HCT116 (cell line): ENCODE data around the gene KLHDC7B. TPM values are rescaled to one million over a fixed set of nuclear protein-coding genes. Genes with fewer than 3 reads are reported as not detected.

Source experiments
- ATAC-seq: fragments of 200-7000 bp; cut with Tn5 transposase; 2 replicates; pipeline ENCODE4 v1.9.1; 2020; ENCODE audit warnings: mild to moderate bottlenecking, moderate library complexity
- BruUV-seq: library from RNA; stranded (reverse); fragments of 400-500 nt; replicated peaks from 2 replicates; lab custom pipeline; 2021; lab: Mats Ljungman, UMichigan
- CTCF ChIA-PET: fragments of 300-600 bp; sonication (Branson Sonifier 250); formaldehyde crosslinking; loops from one replicate; lab custom pipeline; 2021; ENCODE audit warnings: antibody characterized with exemption; lab: Charles Lee
- POLR2A ChIA-PET: fragments of 300-600, 350-600 bp; sonication (Branson Sonifier 250); formaldehyde crosslinking; loops from one replicate; lab custom pipeline; 2021; ENCODE audit warnings: antibody characterized with exemption; lab: Charles Lee
- RAD21 ChIA-PET, 2 experiments: fragments of 300-600 bp; sonication (Branson Sonifier 250); formaldehyde crosslinking; loops; one replicate each; lab custom pipeline; 2023; ENCODE audit warnings: low total read pairs in 2 of 2; ENCODE audit not compliant: uncharacterized antibody in 2 of 2, unreplicated experiment in 2 of 2, low non-redundant PET in 1 of 2; lab: Charles Lee
- DNase-seq: peaks from one replicate; pipeline ENCODE4 v3.0.0-alpha.2; 2010; ENCODE audit warnings: low read depth, low spot score
- H2AFZ ChIP-seq: fragments of 200-600 bp; shearing (Covaris generic), sonication (generic); 2 replicates; pipeline ENCODE4 v1.6.1; 2017; ENCODE audit warnings: low read depth, mixed run types, mixed read lengths, antibody characterized with exemption, low read length; ENCODE audit not compliant: poor library complexity, severe bottlenecking
- H3K27ac ChIP-seq: 2 replicates; pipeline ENCODE4 v1.5.1; 2012; ENCODE audit warnings: low read depth, low read length
- H3K27me3 ChIP-seq: fragments of 200-600 bp; sonication (generic); 2 replicates; pipeline ENCODE4 v1.6.1; 2016; ENCODE audit warnings: mixed run types, low read length, mixed read lengths; ENCODE audit not compliant: insufficient read depth
- H3K36me3 ChIP-seq, 2 experiments: fragments of 200-500 bp in 1 of 2; fragments of 200-600 bp in 1 of 2; sonication (Bioruptor generic) in 1 of 2; sonication (generic) in 1 of 2; 2 replicates each; pipeline versions ENCODE4 v1.5.1 to v1.6.1; 2014 to 2016; ENCODE audit warnings: low read length in 2 of 2, inconsistent platforms in 1 of 2, mixed read lengths in 1 of 2, mixed run types in 1 of 2; ENCODE audit not compliant: insufficient read depth in 2 of 2, control insufficient read depth in 1 of 2
- H3K4me1 ChIP-seq, 2 experiments: fragments of 200-600 bp in 1 of 2; sonication (generic) in 1 of 2; 2 replicates each; pipeline versions ENCODE4 v1.5.1 to v1.6.1; 2012 to 2017; ENCODE audit warnings: low read length in 2 of 2, inconsistent platforms in 1 of 2, mild to moderate bottlenecking in 1 of 2, mixed read lengths in 1 of 2, mixed run types in 1 of 2, moderate library complexity in 1 of 2; ENCODE audit not compliant: insufficient read depth in 2 of 2, control insufficient read depth in 1 of 2
- H3K4me2 ChIP-seq: fragments of 200-600 bp; sonication (generic); 2 replicates; pipeline ENCODE4 v1.6.1; 2017; ENCODE audit warnings: mixed run types, low read length, mixed read lengths
- H3K4me3 ChIP-seq, 2 experiments: fragments of 200-600 bp in 1 of 2; sonication (generic) in 1 of 2; replicated peaks in 1 of 2; 2 replicates each; pipeline ENCODE4 v1.5.1; 2011 to 2016; ENCODE audit warnings: low read length in 2 of 2, control low read depth in 1 of 2, low read depth in 1 of 2, mild to moderate bottlenecking in 1 of 2, mixed read lengths in 1 of 2, mixed run types in 1 of 2
- H3K79me2 ChIP-seq: fragments of 200-600 bp; sonication (generic); 2 replicates; pipeline ENCODE4 v1.6.1; 2017; ENCODE audit warnings: mild to moderate bottlenecking, mixed run types, low read length, moderate library complexity, mixed read lengths; ENCODE audit not compliant: insufficient read depth
- H3K9ac ChIP-seq: fragments of 200-600 bp; sonication (generic); 2 replicates; pipeline ENCODE4 v1.6.1; 2016; ENCODE audit warnings: low read length, mixed read lengths
- H3K9me2 ChIP-seq: fragments of 200-600 bp; sonication (generic), shearing (Covaris generic); 2 replicates; pipeline ENCODE4 v1.6.1; 2017; ENCODE audit warnings: mixed run types, mild to moderate bottlenecking, moderate library complexity; ENCODE audit not compliant: insufficient read depth
- H3K9me3 ChIP-seq, 2 experiments: fragments of 200-500 bp in 1 of 2; fragments of 200-600 bp in 1 of 2; sonication (Bioruptor generic) in 1 of 2; sonication (generic) in 1 of 2; 2 replicates each; pipeline ENCODE4 v1.6.1; 2014 to 2017; ENCODE audit warnings: low read length in 2 of 2, mixed read lengths in 2 of 2, inconsistent platforms in 1 of 2, low read depth in 1 of 2, mild to moderate bottlenecking in 1 of 2, mixed run types in 1 of 2, moderate library complexity in 1 of 2; ENCODE audit not compliant: control insufficient read depth in 1 of 2, insufficient read depth in 1 of 2
- H4K20me1 ChIP-seq: fragments of 200-600 bp; sonication (generic), shearing (Covaris generic); 2 replicates; pipeline ENCODE4 v1.6.1; 2017; ENCODE audit warnings: mixed run types, mild to moderate bottlenecking, moderate library complexity; ENCODE audit not compliant: insufficient read depth
- EGR1 ChIP-seq: IDR thresholded peaks from 2 replicates; pipeline ENCODE4 v1.6.1; 2012; ENCODE audit warnings: low read depth
- EZH2 ChIP-seq: fragments of 200-600 bp; sonication (generic); IDR thresholded peaks from 2 replicates; pipeline ENCODE4 v1.6.1; 2017; ENCODE audit warnings: antibody characterized with exemption, mixed run types
- FOSL1 ChIP-seq: IDR thresholded peaks from 2 replicates; pipeline ENCODE4 v1.6.1; 2012; ENCODE audit warnings: low read depth
- JUND ChIP-seq: IDR thresholded peaks from 2 replicates; pipeline ENCODE4 v1.6.1; 2012
- POLR2A ChIP-seq: IDR thresholded peaks from 2 replicates; pipeline ENCODE4 v1.7.0; 2011; ENCODE audit warnings: borderline replicate concordance; ENCODE audit not compliant: insufficient read depth, insufficient read length; ENCODE audit errors: extremely low read depth
- POLR2AphosphoS5 ChIP-seq: IDR thresholded peaks from 2 replicates; pipeline ENCODE4 v1.6.1; 2011; ENCODE audit warnings: mild to moderate bottlenecking, low read depth, low read length, moderate library complexity
- RAD21 ChIP-seq: IDR thresholded peaks from 2 replicates; pipeline ENCODE4 v1.6.1; 2012; ENCODE audit warnings: low read depth, mild to moderate bottlenecking
- SP1 ChIP-seq: IDR thresholded peaks from 2 replicates; pipeline ENCODE4 v1.6.1; 2012; ENCODE audit warnings: low read depth
- SRF ChIP-seq: IDR thresholded peaks from 2 replicates; pipeline ENCODE4 v1.6.1; 2012; ENCODE audit warnings: low read depth
- TCF7L2 ChIP-seq: IDR thresholded peaks from 2 replicates; pipeline ENCODE4 v1.7.0; 2011; ENCODE audit warnings: borderline replicate concordance, inconsistent platforms; ENCODE audit not compliant: insufficient read depth, insufficient read length; ENCODE audit errors: extremely low read depth
- YY1 ChIP-seq: IDR thresholded peaks from 2 replicates; pipeline ENCODE4 v1.6.1; 2011; ENCODE audit warnings: low read length, low read depth, moderate library complexity, mild to moderate bottlenecking; ENCODE audit not compliant: insufficient replicate concordance; ENCODE audit errors: extremely low read depth
- ZBTB33 ChIP-seq: IDR thresholded peaks from 2 replicates; pipeline ENCODE4 v1.6.1; 2011; ENCODE audit warnings: mild to moderate bottlenecking, low read length, moderate library complexity; ENCODE audit not compliant: insufficient replicate concordance; ENCODE audit errors: extremely low read depth
- ZFX ChIP-seq: fragments of 450-650 bp; IDR thresholded peaks from 2 replicates; pipeline ENCODE4 v1.6.1; 2017
- ZNF274 ChIP-seq: fragments of 200-500 bp; sonication (Bioruptor generic); IDR thresholded peaks from 2 replicates; pipeline ENCODE4 v1.6.1; 2014; ENCODE audit warnings: mild to moderate bottlenecking, low read depth, low read length, inconsistent platforms
- intact Hi-C: fragments of 100-400 bp; cut with micrococcal nuclease; formaldehyde crosslinking; loops from 2 replicates; pipeline ENCODE4 v1.10.0; 2022
- total RNA-seq: library from RNA; stranded (reverse); gene quantifications from one replicate; pipeline ENCODE4 v1.2.1, GENCODE V29; 2021; ENCODE audit not compliant: unreplicated experiment

KLHDC7B gene
- total RNA-seq, 1 experiment from 2014 or later, result 0.69 TPM

- H3K79me2 ChIP-seq, result no peaks in the 10 kb centered on the region
- POLR2A ChIA-PET, result no interaction called here
- H3K9me3 ChIP-seq, result no peaks in the 10 kb centered on the region
- H3K9me2 ChIP-seq, result no peaks in the 10 kb centered on the region
- DNase-seq (no peak), ATAC-seq (no peak)
- H3K4me3 ChIP-seq, result no peak overlapping the region
- CTCF ChIA-PET, result no interaction called here
- no peaks in the 10 kb centered on the region for H3K36me3 ChIP-seq
- no peaks in the 10 kb centered on the region for H3K27me3 ChIP-seq
- H3K4me2 ChIP-seq, result no peak overlapping the region
- no peak overlapping the region for H2AFZ ChIP-seq
- H4K20me1 ChIP-seq, result no peaks in the 10 kb centered on the region
- H3K4me1 ChIP-seq, result peaks cover 0 to 5% of the 10 kb centered on the region in 2 experiments; a peak in 1 of 4 replicates
- H3K27ac ChIP-seq, result no peak overlapping the region
- intact Hi-C loops, result no loop called here
- RAD21 ChIA-PET, result no interaction called here
- no TSS peak for BruUV-seq
- TF ChIP-seq ZFX (no peak), ZBTB33 (no peak), SRF (no peak), YY1 (no peak), POLR2A (no peak), JUND (no peak), POLR2AphosphoS5 (no peak), RAD21 (no peak), FOSL1 (no peak), EZH2 (no peak), EGR1 (no peak), SP1 (no peak), TCF7L2 (no peak), ZNF274 (no peak)
- no peak overlapping the region for H3K9ac ChIP-seq
These were observed 49.5 kb downstream of the KLHDC7B start for GRCh38 chr22:50595189-50595588.
